HL-60 (cell line): ENCODE results near the gene NR2C2AP.

Experiments used
- POLR2AphosphoS5 ChIP-seq: IDR thresholded peaks from 2 replicates; pipeline ENCODE4 v1.6.1; 2012; ENCODE audit warnings: low read depth
- TF ChIP-seq, protein P1 (sequence below): IDR thresholded peaks from one replicate; pipeline ENCODE4 v1.5.1; 2011; ENCODE audit warnings: low read length, control low read depth, inconsistent platforms; ENCODE audit not compliant: insufficient read depth

DNA sequence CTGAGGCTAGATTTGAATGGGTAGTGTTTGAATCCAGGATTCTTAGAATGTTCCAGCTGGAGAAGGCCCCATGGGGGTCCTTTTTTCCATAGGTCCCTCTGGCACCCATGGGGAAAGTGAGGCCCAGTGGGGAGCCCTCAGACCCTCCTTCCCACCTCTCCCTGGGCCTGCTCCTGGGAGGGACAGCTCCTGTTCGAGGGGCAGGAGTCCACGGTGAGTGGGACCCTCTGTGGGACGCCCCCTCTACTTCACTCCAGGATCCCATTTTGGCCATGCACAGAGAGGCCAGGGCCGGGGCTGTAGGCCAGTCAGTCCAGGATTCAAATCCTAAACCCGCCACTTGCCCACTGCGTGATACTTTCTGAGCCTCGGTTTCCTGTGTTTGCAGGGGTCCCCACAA is 40.7 kb downstream of the NR2C2AP start:
- no peak for TF ChIP-seq POLR2AphosphoS5
- TF ChIP-seq, protein P1, sequence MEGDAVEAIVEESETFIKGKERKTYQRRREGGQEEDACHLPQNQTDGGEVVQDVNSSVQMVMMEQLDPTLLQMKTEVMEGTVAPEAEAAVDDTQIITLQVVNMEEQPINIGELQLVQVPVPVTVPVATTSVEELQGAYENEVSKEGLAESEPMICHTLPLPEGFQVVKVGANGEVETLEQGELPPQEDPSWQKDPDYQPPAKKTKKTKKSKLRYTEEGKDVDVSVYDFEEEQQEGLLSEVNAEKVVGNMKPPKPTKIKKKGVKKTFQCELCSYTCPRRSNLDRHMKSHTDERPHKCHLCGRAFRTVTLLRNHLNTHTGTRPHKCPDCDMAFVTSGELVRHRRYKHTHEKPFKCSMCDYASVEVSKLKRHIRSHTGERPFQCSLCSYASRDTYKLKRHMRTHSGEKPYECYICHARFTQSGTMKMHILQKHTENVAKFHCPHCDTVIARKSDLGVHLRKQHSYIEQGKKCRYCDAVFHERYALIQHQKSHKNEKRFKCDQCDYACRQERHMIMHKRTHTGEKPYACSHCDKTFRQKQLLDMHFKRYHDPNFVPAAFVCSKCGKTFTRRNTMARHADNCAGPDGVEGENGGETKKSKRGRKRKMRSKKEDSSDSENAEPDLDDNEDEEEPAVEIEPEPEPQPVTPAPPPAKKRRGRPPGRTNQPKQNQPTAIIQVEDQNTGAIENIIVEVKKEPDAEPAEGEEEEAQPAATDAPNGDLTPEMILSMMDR, result no peak
